Hematopoietic multipotent progenitor cell (in vitro differentiated cells): ENCODE measurements around the gene TLNRD1. TPM values are rescaled to one million over a fixed set of nuclear protein-coding genes. Genes with fewer than 3 reads are reported as not detected.

Source experiments
- DNase-seq, 3 donors: peaks; one replicate each; pipeline ENCODE4 v3.0.0-alpha.2; 2011 to 2015; ENCODE audit warnings: low read depth in 2 of 3, low spot score in 2 of 3
- small RNA-seq: library from RNA; depleted of rRNA; stranded (forward); fragments of <200 nt; gene quantifications from one replicate; pipeline ENCODE3, GENCODE V24; 2012
- total RNA-seq: library from RNA; depleted of rRNA; stranded (reverse); fragments of >200 nt; gene quantifications from one replicate; pipeline ENCODE4 v1.2.3, GENCODE V29; 2012

Gene TLNRD1
- total RNA-seq, 1 donor: 16.7 TPM

- no peak for DNase-seq
Observed at GRCh38 chr15:81050805-81051204, 50.1 kb downstream of the TLNRD1 start.

- DNase-seq: peak in 2 of 3 donors; percentile 40 to 88
Observed at GRCh38 chr15:81052046-81052445, 51.3 kb downstream of the TLNRD1 start.

- no peak for DNase-seq
Observed at GRCh38 chr15:81053621-81054020, 52.9 kb downstream of the TLNRD1 start.

- no peak for DNase-seq
Observed at GRCh38 chr15:81054236-81054635, 53.5 kb downstream of the TLNRD1 start.

Small RNAs within 50 kb of the gene (small RNA-seq; reads per million reads assigned to genes)
- not detected for gene MIR4514

Other genes with a start within 250 kb of the TLNRD1 start
- gene CEMIP, start 221.6 kb upstream of the TLNRD1 start, total RNA-seq: under 0.01 TPM
- gene MESD, start 11.1 kb upstream of the TLNRD1 start, total RNA-seq: 20.7 TPM
- under 0.01 TPM for gene CFAP161, start 133.3 kb downstream of the TLNRD1 start, total RNA-seq
- 44.7 TPM for gene IL16, start 196.0 kb downstream of the TLNRD1 start, total RNA-seq